GF-D8 (cell line): ENCODE measurements around the gene RAB44.
"Not testable (repeated sequence)": the region's sequence is repeated elsewhere in the genome, so short reads cannot be mapped to it uniquely, and the experiment has no call there.

Experiments
- DNase-seq: peaks from one replicate; lab custom pipeline; 2025; lab: John Stamatoyannopoulos, UW

The RAB44 gene

GRCh38 chr6:36697481-36697903 lies at the start of gene RAB44:
TSS of gene RAB44 (plus strand) at chr6:36697826. CDS start at chr6:36704236, 6,410 bp downstream.
- DNase-seq, result peak; percentile 96

- DNase-seq, result no peak
These were observed 48.5 kb upstream of the RAB44 start for GRCh38 chr6:36649086-36649485.

- peak; percentile 24 for DNase-seq
These were observed 47.7 kb upstream of the RAB44 start for GRCh38 chr6:36649701-36650484.

- no peak for DNase-seq
These were observed 46.7 kb upstream of the RAB44 start for GRCh38 chr6:36650848-36651478.

GRCh38 chr6:36651659-36652379 lies 45.8 kb upstream of the RAB44 start:
- no peak for DNase-seq

- not testable (repeated sequence) for DNase-seq
These were observed 43.2 kb upstream of the RAB44 start for GRCh38 chr6:36654469-36654868.

GRCh38 chr6:36655085-36655724 lies 42.4 kb upstream of the RAB44 start:
- no peak for DNase-seq

GRCh38 chr6:36656441-36656840 lies 41.2 kb upstream of the RAB44 start:
- DNase-seq, result no peak

- no peak for DNase-seq
These were observed 40.4 kb upstream of the RAB44 start for GRCh38 chr6:36657271-36657670.

GRCh38 chr6:36657942-36658544 lies 39.6 kb upstream of the RAB44 start:
- no peak for DNase-seq

GRCh38 chr6:36659271-36659670 lies 38.4 kb upstream of the RAB44 start:
- DNase-seq, result no peak

GRCh38 chr6:36660771-36661471 lies 36.7 kb upstream of the RAB44 start:
- DNase-seq, result no peak

GRCh38 chr6:36662380-36662779 lies 35.2 kb upstream of the RAB44 start:
- no peak for DNase-seq

GRCh38 chr6:36662827-36663256 lies 34.8 kb upstream of the RAB44 start:
- DNase-seq, result no peak

GRCh38 chr6:36663504-36664446 lies 33.9 kb upstream of the RAB44 start:
- no peak for DNase-seq

GRCh38 chr6:36665180-36665579 lies 32.4 kb upstream of the RAB44 start:
- no peak for DNase-seq

GRCh38 chr6:36666287-36666686 lies 31.3 kb upstream of the RAB44 start:
- DNase-seq, result no peak

GRCh38 chr6:36666826-36667591 lies 30.6 kb upstream of the RAB44 start:
- DNase-seq, result peak; percentile 63

GRCh38 chr6:36668591-36668990 lies 29.0 kb upstream of the RAB44 start:
- no peak for DNase-seq
